Neural cell (in vitro differentiated cells): Measurements from ENCODE around the gene ITPK1. TPM values are rescaled to one million over a fixed set of nuclear protein-coding genes. Genes with fewer than 3 reads are reported as not detected.

ENCODE experiments used
- H2AFZ ChIP-seq: fragments of 200-600, 300-800 bp; sonication (generic), shearing (Covaris generic); 2 replicates; pipeline ENCODE4 v1.6.0; 2014; ENCODE audit warnings: low read depth, mild to moderate bottlenecking, antibody characterized with exemption, low read length, moderate library complexity
- H3F3A ChIP-seq: fragments of 200-600 bp; shearing (Covaris generic); 2 replicates; pipeline ENCODE4 v1.6.1; 2016; ENCODE audit warnings: mild to moderate bottlenecking, moderate library complexity, mixed read lengths, antibody characterized with exemption, low read length; ENCODE audit not compliant: insufficient read depth, poor library complexity, severe bottlenecking
- H3K27ac ChIP-seq: fragments of 200-600, 300-800 bp; sonication (generic), shearing (Covaris generic); 2 replicates; pipeline ENCODE4 v1.5.1; 2014; ENCODE audit warnings: mild to moderate bottlenecking, low read length, moderate library complexity
- H3K27me3 ChIP-seq: fragments of 300-800, 200-600 bp; sonication (generic), shearing (Covaris generic); 2 replicates; pipeline ENCODE4 v1.6.0; 2014; ENCODE audit warnings: mild to moderate bottlenecking, low read depth, low read length, moderate library complexity; ENCODE audit not compliant: insufficient read depth
- H3K36me3 ChIP-seq: fragments of 300-800, 200-600 bp; sonication (generic), shearing (Covaris generic); 2 replicates; pipeline ENCODE4 v1.5.1; 2014; ENCODE audit warnings: mild to moderate bottlenecking, antibody characterized with exemption, low read length, moderate library complexity; ENCODE audit not compliant: insufficient read depth
- H3K4me2 ChIP-seq: fragments of 300-800, 200-600 bp; sonication (generic), shearing (Covaris generic); 2 replicates; pipeline ENCODE4 v1.6.0; 2014; ENCODE audit warnings: mild to moderate bottlenecking, low read length
- H3K4me3 ChIP-seq: fragments of 300-800, 200-600 bp; sonication (generic), shearing (Covaris generic); 2 replicates; pipeline ENCODE4 v1.5.1; 2014; ENCODE audit warnings: mild to moderate bottlenecking, low read length, moderate library complexity
- H3K79me2 ChIP-seq: fragments of 200-600 bp; shearing (Covaris generic); replicated peaks from 2 replicates; pipeline ENCODE4 v1.6.0; 2014; ENCODE audit warnings: mild to moderate bottlenecking, low read length, moderate library complexity; ENCODE audit not compliant: insufficient read depth
- H3K9ac ChIP-seq: fragments of 300-800, 200-600 bp; sonication (generic), shearing (Covaris generic); 2 replicates; pipeline ENCODE4 v1.6.1; 2016; ENCODE audit warnings: mild to moderate bottlenecking, low read length, mixed read lengths
- H3K9me2 ChIP-seq: fragments of 200-600 bp; shearing (Covaris generic); 2 replicates; pipeline ENCODE4 v1.6.1; 2016; ENCODE audit warnings: mild to moderate bottlenecking, low read length, mixed read lengths; ENCODE audit not compliant: insufficient read depth
- H3K9me3 ChIP-seq: fragments of 200-600, 300-800 bp; sonication (generic), shearing (Covaris generic); 2 replicates; pipeline ENCODE4 v1.6.1; 2016; ENCODE audit warnings: mild to moderate bottlenecking, mixed run types, low read length, moderate library complexity, mixed read lengths
- H4K20me1 ChIP-seq: fragments of 200-600 bp; shearing (Covaris generic); 2 replicates; pipeline ENCODE4 v1.6.1; 2016; ENCODE audit warnings: mild to moderate bottlenecking, mixed run types; ENCODE audit not compliant: insufficient read depth
- EP300 ChIP-seq: fragments of 450-650 bp; conservative IDR thresholded peaks from 2 replicates; pipeline ENCODE4 v1.6.1; 2014; ENCODE audit warnings: antibody characterized with exemption, mild to moderate bottlenecking, moderate library complexity; ENCODE audit not compliant: poor library complexity, severe bottlenecking
- EZH2 ChIP-seq: fragments of 200-600, 300-800 bp; shearing (Covaris generic), sonication (generic); IDR thresholded peaks from 2 replicates; pipeline ENCODE4 v1.6.1; 2014; ENCODE audit warnings: antibody characterized with exemption, low read length, borderline replicate concordance, mild to moderate bottlenecking; ENCODE audit not compliant: insufficient read depth, poor library complexity, severe bottlenecking
- MXI1 ChIP-seq: fragments of 450-650 bp; conservative IDR thresholded peaks from 2 replicates; pipeline ENCODE4 v1.6.1; 2014; ENCODE audit warnings: antibody characterized with exemption, mild to moderate bottlenecking; ENCODE audit not compliant: poor library complexity, severe bottlenecking
- POLR2AphosphoS5 ChIP-seq: IDR thresholded peaks from 2 replicates; pipeline ENCODE4 v1.6.1; 2012
- RAD21 ChIP-seq: fragments of 450-650 bp; conservative IDR thresholded peaks from 2 replicates; pipeline ENCODE4 v1.6.1; 2014; ENCODE audit warnings: antibody characterized with exemption, mild to moderate bottlenecking, moderate library complexity
- SMC3 ChIP-seq: fragments of 450-650 bp; conservative IDR thresholded peaks from 2 replicates; pipeline ENCODE4 v1.6.1; 2014; ENCODE audit warnings: antibody characterized with exemption, mild to moderate bottlenecking, moderate library complexity; ENCODE audit not compliant: poor library complexity
- TAF1 ChIP-seq: IDR thresholded peaks from 2 replicates; pipeline ENCODE4 v1.6.1; 2012; ENCODE audit warnings: low read depth
- polyA plus RNA-seq: library from polyadenylated mRNA; depleted of rRNA; stranded (reverse); fragments of >200 nt; gene quantifications from 2 replicates; pipeline ENCODE4 v1.2.3, GENCODE V29; 2014
- TF ChIP-seq, protein P1 (sequence below): IDR thresholded peaks from 2 replicates; pipeline ENCODE4 v1.6.1; 2012; ENCODE audit warnings: borderline replicate concordance
- TF ChIP-seq, protein P2 (sequence below): fragments of 450-650 bp; IDR thresholded peaks from 2 replicates; pipeline ENCODE4 v1.5.1; 2014; ENCODE audit warnings: antibody characterized with exemption, mild to moderate bottlenecking, moderate library complexity; ENCODE audit not compliant: poor library complexity, severe bottlenecking

Gene ITPK1
- polyA plus RNA-seq, 1 donor from 2014 or later: 65.0 TPM

DNA sequence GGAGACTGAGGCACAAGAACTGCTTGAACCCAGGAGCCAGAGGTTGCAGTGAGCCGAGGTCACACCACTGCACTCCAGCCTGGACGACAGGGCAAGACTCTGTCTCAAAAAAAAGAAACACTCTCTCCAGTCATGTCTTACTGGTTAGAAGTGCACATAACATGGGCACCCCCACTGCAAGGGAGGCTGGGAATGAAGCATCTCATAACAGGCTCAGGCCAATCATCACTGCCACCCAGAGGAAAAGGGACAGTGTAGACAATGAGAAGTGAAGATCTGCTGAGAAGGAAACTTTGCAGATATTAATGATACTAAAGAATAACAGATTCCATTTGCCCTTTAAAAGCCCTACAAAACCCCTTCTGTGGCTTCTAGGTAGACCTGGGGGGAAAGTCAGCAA is 66.9 kb downstream of the ITPK1 start:
- H3K79me2 ChIP-seq: no peaks in the 10 kb centered on the region

DNA sequence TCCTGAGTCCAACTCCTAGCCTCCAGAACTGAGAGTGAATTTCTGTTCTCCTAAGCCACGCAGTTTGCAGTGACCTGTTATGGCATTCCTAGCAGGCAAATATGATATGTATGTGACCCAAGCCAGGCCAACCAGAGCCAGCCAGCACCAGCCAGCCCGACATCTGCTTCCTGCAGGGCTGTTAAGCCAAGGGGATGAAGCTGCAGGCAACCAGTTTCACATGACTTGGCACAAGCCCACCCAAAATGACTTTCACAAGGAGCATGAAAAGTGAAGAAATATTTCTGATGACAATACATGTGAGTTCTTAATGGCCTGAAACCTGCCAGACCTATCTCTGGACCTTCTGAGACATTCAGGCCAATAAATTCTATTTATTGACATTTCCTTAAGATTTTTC is 68.1 kb downstream of the ITPK1 start:
- H3K27me3 ChIP-seq: no peaks in the 10 kb centered on the region
- no peak overlapping the region for H2AFZ ChIP-seq
- H3K9ac ChIP-seq: no peak overlapping the region
- H3K9me2 ChIP-seq: no peaks in the 10 kb centered on the region
- H3K27ac ChIP-seq: no peak overlapping the region
- no peaks in the 10 kb centered on the region for H3K79me2 ChIP-seq
- no peaks in the 10 kb centered on the region for H3F3A ChIP-seq
- TF ChIP-seq EZH2 (no peak), SMC3 (no peak), RAD21 (no peak), EP300 (no peak), POLR2AphosphoS5 (no peak), MXI1 (no peak), TAF1 (no peak)
- TF ChIP-seq, protein P1, sequence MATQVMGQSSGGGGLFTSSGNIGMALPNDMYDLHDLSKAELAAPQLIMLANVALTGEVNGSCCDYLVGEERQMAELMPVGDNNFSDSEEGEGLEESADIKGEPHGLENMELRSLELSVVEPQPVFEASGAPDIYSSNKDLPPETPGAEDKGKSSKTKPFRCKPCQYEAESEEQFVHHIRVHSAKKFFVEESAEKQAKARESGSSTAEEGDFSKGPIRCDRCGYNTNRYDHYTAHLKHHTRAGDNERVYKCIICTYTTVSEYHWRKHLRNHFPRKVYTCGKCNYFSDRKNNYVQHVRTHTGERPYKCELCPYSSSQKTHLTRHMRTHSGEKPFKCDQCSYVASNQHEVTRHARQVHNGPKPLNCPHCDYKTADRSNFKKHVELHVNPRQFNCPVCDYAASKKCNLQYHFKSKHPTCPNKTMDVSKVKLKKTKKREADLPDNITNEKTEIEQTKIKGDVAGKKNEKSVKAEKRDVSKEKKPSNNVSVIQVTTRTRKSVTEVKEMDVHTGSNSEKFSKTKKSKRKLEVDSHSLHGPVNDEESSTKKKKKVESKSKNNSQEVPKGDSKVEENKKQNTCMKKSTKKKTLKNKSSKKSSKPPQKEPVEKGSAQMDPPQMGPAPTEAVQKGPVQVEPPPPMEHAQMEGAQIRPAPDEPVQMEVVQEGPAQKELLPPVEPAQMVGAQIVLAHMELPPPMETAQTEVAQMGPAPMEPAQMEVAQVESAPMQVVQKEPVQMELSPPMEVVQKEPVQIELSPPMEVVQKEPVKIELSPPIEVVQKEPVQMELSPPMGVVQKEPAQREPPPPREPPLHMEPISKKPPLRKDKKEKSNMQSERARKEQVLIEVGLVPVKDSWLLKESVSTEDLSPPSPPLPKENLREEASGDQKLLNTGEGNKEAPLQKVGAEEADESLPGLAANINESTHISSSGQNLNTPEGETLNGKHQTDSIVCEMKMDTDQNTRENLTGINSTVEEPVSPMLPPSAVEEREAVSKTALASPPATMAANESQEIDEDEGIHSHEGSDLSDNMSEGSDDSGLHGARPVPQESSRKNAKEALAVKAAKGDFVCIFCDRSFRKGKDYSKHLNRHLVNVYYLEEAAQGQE: no peak
- TF ChIP-seq, protein P2, sequence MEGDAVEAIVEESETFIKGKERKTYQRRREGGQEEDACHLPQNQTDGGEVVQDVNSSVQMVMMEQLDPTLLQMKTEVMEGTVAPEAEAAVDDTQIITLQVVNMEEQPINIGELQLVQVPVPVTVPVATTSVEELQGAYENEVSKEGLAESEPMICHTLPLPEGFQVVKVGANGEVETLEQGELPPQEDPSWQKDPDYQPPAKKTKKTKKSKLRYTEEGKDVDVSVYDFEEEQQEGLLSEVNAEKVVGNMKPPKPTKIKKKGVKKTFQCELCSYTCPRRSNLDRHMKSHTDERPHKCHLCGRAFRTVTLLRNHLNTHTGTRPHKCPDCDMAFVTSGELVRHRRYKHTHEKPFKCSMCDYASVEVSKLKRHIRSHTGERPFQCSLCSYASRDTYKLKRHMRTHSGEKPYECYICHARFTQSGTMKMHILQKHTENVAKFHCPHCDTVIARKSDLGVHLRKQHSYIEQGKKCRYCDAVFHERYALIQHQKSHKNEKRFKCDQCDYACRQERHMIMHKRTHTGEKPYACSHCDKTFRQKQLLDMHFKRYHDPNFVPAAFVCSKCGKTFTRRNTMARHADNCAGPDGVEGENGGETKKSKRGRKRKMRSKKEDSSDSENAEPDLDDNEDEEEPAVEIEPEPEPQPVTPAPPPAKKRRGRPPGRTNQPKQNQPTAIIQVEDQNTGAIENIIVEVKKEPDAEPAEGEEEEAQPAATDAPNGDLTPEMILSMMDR: no peak
- H3K36me3 ChIP-seq: no peaks in the 10 kb centered on the region
- H4K20me1 ChIP-seq: no peaks in the 10 kb centered on the region
- no peak overlapping the region for H3K4me3 ChIP-seq
- H3K4me2 ChIP-seq: no peak overlapping the region
- no peaks in the 10 kb centered on the region for H3K9me3 ChIP-seq

More for the DNA sequence above, 66.9 kb downstream of the ITPK1 start:
- Histone ChIP-seq H3K36me3 (no peaks in the 10 kb centered on the region), H3K9ac (no peak overlapping the region), H3K4me2 (no peak overlapping the region), H2AFZ (no peak overlapping the region), H3K27me3 (no peaks in the 10 kb centered on the region), H3K9me2 (no peaks in the 10 kb centered on the region), H3K4me3 (no peak overlapping the region), H4K20me1 (no peaks in the 10 kb centered on the region), H3F3A (no peaks in the 10 kb centered on the region), H3K9me3 (no peaks in the 10 kb centered on the region), H3K27ac (no peak overlapping the region)
- TF ChIP-seq, protein P1: no peak
- TF ChIP-seq TAF1 (no peak), POLR2AphosphoS5 (no peak), EP300 (no peak), SMC3 (no peak), MXI1 (no peak), RAD21 (no peak), EZH2 (no peak)
- TF ChIP-seq, protein P2: no peak
